NCI-H2081 treated with DMSO at 0.1 percent for 48 hours (cell line): ENCODE results near the gene MARCHF2.
"Not testable (repeated sequence)": the region's sequence is repeated elsewhere in the genome, so short reads cannot be mapped to it uniquely, and the experiment has no call there.

Source experiments
- DNase-seq: peaks from one replicate; lab custom pipeline; 2025; lab: John Stamatoyannopoulos, UW

MARCHF2 gene

GRCh38 chr19:8410718-8411117 is 2.4 kb upstream of the MARCHF2 start:
- DNase-seq = not testable (repeated sequence)

DNA sequence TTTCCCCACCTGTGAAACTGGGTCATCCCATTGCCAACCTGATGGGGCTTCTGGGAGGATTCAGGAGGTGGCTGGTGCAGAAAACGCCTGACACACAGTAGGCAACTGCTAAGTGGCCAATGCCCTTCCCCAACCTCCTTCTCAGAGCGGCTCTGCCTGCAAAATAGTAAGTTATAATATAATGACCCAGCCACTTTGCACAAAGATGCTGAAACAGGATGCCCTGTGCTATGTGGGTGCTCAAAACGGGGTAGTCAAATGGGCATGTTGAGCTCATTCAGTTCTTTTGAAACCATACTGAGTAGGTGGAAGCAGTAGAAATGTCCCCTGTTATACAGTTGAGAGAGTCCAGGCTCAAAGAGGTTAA is 507 bp downstream of the MARCHF2 start:
- no peak for DNase-seq

DNA sequence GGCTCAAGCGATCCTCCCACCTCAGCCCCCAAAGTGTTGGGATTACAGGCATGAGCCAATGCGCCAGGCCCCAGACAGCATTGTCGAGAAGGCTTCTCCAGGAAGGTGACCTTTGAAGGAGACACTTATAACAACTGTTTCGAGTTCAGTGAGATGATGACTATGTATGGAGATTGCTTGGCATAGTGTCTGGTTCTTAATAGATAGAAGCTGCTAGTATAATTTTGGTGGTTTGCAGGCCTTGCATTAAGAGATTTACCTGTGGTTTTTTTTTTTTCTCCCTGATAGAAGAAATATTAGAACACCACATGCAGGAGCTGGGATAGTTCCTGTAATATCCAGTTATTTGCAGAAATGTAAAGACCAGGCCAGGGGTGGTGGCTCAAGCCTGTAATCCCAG is 3.7 kb downstream of the MARCHF2 start:
- DNase-seq = no peak

DNA sequence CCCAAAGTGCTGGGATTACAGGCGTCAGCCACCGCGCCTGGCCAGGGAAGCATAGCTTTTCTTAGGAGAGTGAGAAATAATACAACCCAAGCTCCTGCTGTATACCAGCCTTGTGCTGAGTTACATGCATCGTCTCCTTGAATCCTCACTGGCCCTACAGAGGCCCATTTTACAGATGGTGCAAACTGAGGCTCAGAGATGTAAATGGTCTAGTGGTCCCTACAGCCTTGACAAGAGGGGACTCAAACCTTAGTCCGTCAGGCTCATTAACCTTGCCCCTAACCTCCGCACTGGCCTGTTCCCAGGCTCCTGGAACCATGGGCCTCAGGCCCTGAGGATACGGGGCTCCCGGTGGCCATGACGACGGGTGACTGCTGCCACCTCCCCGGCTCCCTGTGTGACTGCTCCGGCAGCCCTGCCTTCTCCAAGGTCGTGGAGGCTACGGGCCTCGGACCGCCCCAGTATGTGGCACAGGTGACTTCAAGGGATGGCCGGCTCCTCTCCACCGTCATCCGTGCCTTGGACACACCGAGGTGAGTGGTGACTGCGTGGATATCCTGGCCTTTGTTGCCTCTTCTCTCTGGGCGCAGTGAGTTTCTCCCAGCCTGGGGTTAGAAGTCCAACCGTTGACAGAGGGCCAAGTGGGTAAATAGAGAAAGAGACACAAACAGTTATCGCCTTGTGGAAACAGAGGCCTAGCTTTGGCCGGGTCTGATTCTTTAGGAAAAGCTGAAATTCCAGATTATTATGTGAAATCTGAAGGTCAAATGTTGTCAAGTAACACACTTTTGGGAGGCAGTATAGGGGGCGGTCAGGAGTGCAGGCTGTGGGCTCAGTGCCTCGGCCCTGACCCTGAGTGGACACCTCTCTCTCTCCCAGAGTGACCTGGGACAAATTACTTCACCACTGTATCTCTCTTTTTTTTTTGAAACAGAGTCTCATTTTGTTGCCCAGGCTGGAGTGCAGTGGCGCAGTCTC is 8.7 kb downstream of the MARCHF2 start:
- no peak for DNase-seq

DNA sequence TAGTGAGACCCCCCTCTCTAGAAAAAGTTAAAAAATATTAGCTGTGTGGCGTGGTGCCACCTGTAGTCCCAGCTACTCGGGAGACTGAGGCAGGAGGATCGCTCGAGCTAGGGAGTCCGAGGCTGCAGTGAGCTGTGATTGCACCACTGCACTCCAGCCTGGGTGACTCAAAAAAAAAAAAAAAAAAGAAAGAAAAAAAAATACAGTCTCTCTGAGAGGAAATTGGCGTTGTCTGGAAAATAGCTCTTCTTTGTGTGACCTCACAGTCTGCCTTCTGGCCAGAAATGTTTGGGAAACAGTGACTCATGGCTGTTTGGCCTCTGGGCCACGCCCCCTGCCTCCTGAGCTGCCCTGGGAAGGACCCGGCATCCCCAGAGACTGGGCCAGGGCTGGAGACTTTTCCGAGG is 10.7 kb downstream of the MARCHF2 start:
- DNase-seq = no peak

GRCh38 chr19:8425331-8425730 is 12.2 kb downstream of the MARCHF2 start:
- DNase-seq = not testable (repeated sequence)

GRCh38 chr19:8426283-8426682 is 13.2 kb downstream of the MARCHF2 start:
- DNase-seq = no peak

DNA sequence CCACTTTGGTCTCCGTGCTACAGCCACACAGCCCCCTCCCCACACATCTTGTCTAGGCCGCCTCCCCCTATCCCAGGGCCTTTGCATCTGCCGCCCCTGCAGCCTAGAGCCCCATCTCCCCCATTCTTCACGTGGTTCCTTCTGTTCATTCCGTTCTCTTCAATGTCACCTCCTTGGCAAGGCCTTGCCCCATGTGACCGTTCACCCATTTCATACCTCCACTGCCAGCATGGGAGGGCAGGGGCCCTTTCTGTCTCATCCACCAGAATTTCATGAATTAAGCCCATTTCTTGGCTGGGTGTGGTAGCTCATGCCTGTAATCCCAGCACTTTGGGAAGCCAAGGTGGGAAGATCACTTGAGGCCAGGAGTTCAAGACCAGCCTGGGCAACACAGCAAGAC is 15.9 kb downstream of the MARCHF2 start:
- no peak for DNase-seq

GRCh38 chr19:8429826-8430225 is 16.7 kb downstream of the MARCHF2 start:
- DNase-seq = no peak

DNA sequence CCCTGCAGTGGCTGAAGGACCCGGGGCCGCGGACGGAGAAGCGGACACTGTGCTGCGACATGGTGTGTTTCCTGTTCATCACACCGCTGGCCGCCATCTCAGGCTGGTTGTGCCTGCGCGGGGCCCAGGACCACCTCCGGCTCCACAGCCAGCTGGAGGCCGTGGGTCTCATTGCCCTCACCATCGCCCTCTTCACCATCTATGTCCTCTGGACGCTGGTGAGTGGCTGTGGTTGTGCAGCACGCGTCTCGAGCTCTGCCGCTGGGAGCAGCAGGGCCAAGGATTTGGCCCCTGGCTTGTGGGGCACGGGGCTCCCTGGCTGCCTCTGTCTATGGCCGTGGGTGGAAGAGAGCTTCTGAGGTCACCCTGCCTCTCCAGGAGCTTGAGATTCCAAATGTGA is 17.5 kb downstream of the MARCHF2 start:
- no peak for DNase-seq

DNA sequence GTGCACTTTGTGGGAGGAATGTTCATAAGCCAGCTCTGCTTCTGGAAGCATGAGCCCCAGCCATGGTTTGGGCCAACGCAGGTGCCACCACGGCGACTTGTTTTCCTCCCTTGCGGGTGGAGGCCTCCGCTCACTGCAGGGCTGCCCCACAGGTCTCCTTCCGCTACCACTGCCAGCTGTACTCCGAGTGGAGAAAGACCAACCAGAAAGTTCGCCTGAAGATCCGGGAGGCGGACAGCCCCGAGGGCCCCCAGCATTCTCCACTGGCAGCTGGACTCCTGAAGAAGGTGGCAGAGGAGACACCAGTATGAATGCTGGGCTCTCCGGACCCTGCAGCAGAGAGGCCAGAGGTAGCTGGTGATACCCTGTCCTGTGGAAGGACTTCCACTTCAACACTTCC is 25.1 kb downstream of the MARCHF2 start:
- no peak for DNase-seq

GRCh38 chr19:8441725-8442544 is 28.8 kb downstream of the MARCHF2 start:
- no peak for DNase-seq

- DNase-seq = not testable (repeated sequence)
Observed at GRCh38 chr19:8444140-8444676, 31.1 kb downstream of the MARCHF2 start.

GRCh38 chr19:8444677-8445487 is 31.8 kb downstream of the MARCHF2 start, which contains the start of gene HNRNPM:
HNRNPM (plus strand) TSS chr19:8444975; CDS start chr19:8444999, 24 bp downstream.
- DNase-seq = peak; percentile 75

GRCh38 chr19:8445488-8446001 is 32.4 kb downstream of the MARCHF2 start:
- no peak for DNase-seq

DNA sequence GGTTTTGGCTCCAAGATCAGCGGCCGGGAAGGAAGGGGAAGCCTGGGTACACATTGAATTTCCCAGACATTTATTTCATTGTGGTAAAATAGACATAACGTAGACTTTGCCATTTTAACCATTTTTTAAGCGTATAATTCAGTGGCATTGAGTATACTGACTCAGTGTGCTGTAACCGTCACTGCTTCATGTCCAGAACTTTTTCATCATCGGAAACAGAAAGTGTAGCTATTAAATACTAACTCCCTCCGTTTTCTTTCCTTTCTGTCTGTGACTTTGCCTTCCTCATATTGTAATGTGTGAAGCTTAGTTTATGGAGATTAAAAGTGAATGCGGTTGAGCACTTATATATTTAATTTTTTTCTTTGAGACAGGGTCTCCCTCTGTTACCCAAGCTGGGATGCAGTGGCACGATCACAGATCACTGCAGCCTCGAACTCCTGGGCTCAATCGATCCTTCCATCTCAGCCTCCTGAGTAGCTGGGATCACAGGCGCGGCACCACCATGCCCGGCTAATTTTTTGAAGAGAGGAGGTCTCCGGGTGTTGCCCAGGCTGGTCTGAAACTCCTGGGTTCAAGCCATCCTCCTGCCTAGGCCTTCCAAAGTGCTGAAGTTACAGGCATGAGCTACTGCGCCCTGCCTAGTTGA is 33.1 kb downstream of the MARCHF2 start:
- no peak for DNase-seq

DNA sequence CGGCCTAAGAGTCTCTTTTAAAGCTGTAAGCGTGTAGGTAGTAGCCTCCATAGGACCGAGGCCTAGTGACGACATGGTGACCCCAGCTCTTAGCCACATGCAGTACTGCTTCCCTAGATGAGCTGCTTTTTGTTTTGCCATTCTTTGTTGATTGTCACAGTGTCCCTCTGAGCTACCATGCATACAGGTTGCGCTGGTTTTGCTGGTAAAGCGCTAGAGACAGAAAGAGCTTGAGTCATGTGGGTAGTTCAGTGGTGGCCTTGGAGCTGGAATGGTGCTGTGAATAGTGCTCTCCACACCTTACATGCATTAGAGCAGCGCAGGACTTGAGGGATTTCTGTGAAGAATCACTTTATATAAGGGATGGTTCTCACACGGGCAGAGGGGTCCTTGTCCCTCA is 36.7 kb downstream of the MARCHF2 start:
- no peak for DNase-seq

DNA sequence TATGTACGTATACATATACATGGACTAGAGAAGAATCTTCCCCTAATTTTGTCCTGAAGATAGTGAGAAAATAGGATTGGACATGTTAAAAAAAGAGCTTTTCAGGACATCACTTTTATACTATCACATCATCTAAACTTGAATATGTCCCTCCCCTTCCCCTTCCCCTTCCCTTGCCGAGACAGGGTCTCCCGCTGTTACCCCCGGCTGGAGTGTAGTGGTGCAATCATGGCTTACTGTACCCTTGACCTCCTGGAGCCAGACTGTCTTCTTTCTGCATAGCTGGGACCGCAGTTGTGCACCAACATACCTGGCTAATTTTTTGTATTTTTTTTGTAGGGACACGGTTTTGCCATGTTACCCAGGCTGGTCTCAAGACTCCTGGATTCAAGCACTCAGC is 38.3 kb downstream of the MARCHF2 start:
- DNase-seq = no peak

GRCh38 chr19:8451885-8452284 is 38.8 kb downstream of the MARCHF2 start:
- no peak for DNase-seq

GRCh38 chr19:8452446-8453123 is 39.5 kb downstream of the MARCHF2 start:
- DNase-seq = no peak
